Choroid plexus epithelial cell (primary cell): ENCODE results near the gene FAM234A.

ENCODE experiments used
- DNase-seq: peaks from one replicate; pipeline ENCODE4 v3.0.0-alpha.2; 2010; ENCODE audit warnings: low read depth
- H3K4me3 ChIP-seq: 2 replicates; pipeline ENCODE4 v1.5.1; 2011; ENCODE audit warnings: low read depth, mild to moderate bottlenecking, control low read depth, low read length, moderate library complexity
- CTCF ChIP-seq: conservative IDR thresholded peaks from 2 replicates; pipeline ENCODE4 v1.5.1; 2011; ENCODE audit warnings: low read depth, mild to moderate bottlenecking, control low read depth, inconsistent platforms, low read length, moderate library complexity

FAM234A gene

GRCh38 chr16:314351-314750 lies 79.7 kb downstream of the FAM234A start:
- H3K4me3 ChIP-seq: no peak overlapping the region
- no peak for DNase-seq
- no peak for TF ChIP-seq CTCF

GRCh38 chr16:314795-315299 lies 80.2 kb downstream of the FAM234A start:
- DNase-seq: no peak
- H3K4me3 ChIP-seq: no peak overlapping the region
- TF ChIP-seq CTCF: no peak
